ENCODE data around the gene RYR2. TPM values are rescaled to one million over a fixed set of nuclear protein-coding genes. Genes with fewer than 3 reads are reported as not detected.

Gene RYR2
- total RNA-seq, 2 donors from 2014 or later: 59.0 to 75.9 TPM

- Histone ChIP-seq H3K27ac (no peak overlapping the region), H3K4me3 (no peak overlapping the region), H3K27me3 (replicated peaks; ENCODE audit: insufficient read depth) (no peaks in the 10 kb centered on the region), H3K4me1 (ENCODE audit: control insufficient read depth in 1 of 2, low read depth in 2 of 2) (peaks cover 22 to 38% of the 10 kb centered on the region in 2 donors), H3K9me3 (no peaks in the 10 kb centered on the region), H3K36me3 (no peaks in the 10 kb centered on the region)
- DNase-seq (ENCODE audit: low spot score) (no peak), ATAC-seq (ENCODE audit: insufficient number of reproducible peaks, low FRiP score, low read depth) (no peak)
- no peak for TF ChIP-seq CTCF (IDR thresholded peaks at IDR 0.05)
Observed at GRCh38 chr1:237237721-237238120, 195.7 kb downstream of the RYR2 start.

- H3K9me3 ChIP-seq: no peaks in the 10 kb centered on the region
- no peaks in the 10 kb centered on the region for H3K27me3 ChIP-seq (replicated peaks; ENCODE audit: insufficient read depth)
- no peak overlapping the region for H3K27ac ChIP-seq
- no peak overlapping the region for H3K4me3 ChIP-seq
- H3K4me1 ChIP-seq (ENCODE audit: control insufficient read depth in 1 of 2, low read depth in 2 of 2): peaks cover 22 to 39% of the 10 kb centered on the region in 2 donors
- ATAC-seq (ENCODE audit: insufficient number of reproducible peaks, low FRiP score, low read depth) (no peak), DNase-seq (ENCODE audit: low spot score) (no peak)
- H3K36me3 ChIP-seq: no peaks in the 10 kb centered on the region
- no peak for TF ChIP-seq CTCF (IDR thresholded peaks at IDR 0.05)
Observed at GRCh38 chr1:237239248-237239647, 197.3 kb downstream of the RYR2 start.

GRCh38 chr1:237241038-237241437 is 199.1 kb downstream of the RYR2 start:
- Histone ChIP-seq H3K36me3 (no peaks in the 10 kb centered on the region), H3K9me3 (no peaks in the 10 kb centered on the region), H3K27ac (no peak overlapping the region), H3K4me3 (no peak overlapping the region), H3K4me1 (ENCODE audit: control insufficient read depth in 1 of 2, low read depth in 2 of 2) (peaks cover 22 to 24% of the 10 kb centered on the region in 2 donors), H3K27me3 (replicated peaks; ENCODE audit: insufficient read depth) (no peaks in the 10 kb centered on the region)
- DNase-seq (ENCODE audit: low spot score) (no peak), ATAC-seq (ENCODE audit: insufficient number of reproducible peaks, low FRiP score, low read depth) (no peak)
- TF ChIP-seq CTCF (IDR thresholded peaks at IDR 0.05): no peak

- DNase-seq (ENCODE audit: low spot score) (no peak), ATAC-seq (ENCODE audit: insufficient number of reproducible peaks, low FRiP score, low read depth) (no peak)
- Histone ChIP-seq H3K27me3 (replicated peaks; ENCODE audit: insufficient read depth) (no peaks in the 10 kb centered on the region), H3K4me1 (ENCODE audit: control insufficient read depth in 1 of 2, low read depth in 2 of 2) (peaks cover 5 to 11% of the 10 kb centered on the region in 2 donors), H3K27ac (no peak overlapping the region), H3K36me3 (no peaks in the 10 kb centered on the region), H3K4me3 (no peak overlapping the region), H3K9me3 (no peaks in the 10 kb centered on the region)
- no peak for TF ChIP-seq CTCF (IDR thresholded peaks at IDR 0.05)
Observed at GRCh38 chr1:237244778-237245177, 202.8 kb downstream of the RYR2 start.

GRCh38 chr1:237247442-237247841 is 205.5 kb downstream of the RYR2 start:
- H3K4me3 ChIP-seq: no peak overlapping the region

More at GRCh38 chr1:237247442-237247841, 205.5 kb downstream of the RYR2 start:
- Histone ChIP-seq H3K4me1 (ENCODE audit: control insufficient read depth in 1 of 2, low read depth in 2 of 2) (peaks cover 0 to 4% of the 10 kb centered on the region in 2 donors), H3K27me3 (replicated peaks; ENCODE audit: insufficient read depth) (no peaks in the 10 kb centered on the region), H3K27ac (no peak overlapping the region), H3K36me3 (no peaks in the 10 kb centered on the region), H3K9me3 (no peaks in the 10 kb centered on the region)
- ATAC-seq (ENCODE audit: insufficient number of reproducible peaks, low FRiP score, low read depth) (no peak), DNase-seq (ENCODE audit: low spot score) (no peak)
- no peak for TF ChIP-seq CTCF (IDR thresholded peaks at IDR 0.05)
